Activated CD8-positive, alpha-beta T cell treated with anti-CD3 and anti-CD28 coated beads, Interleukin-2, amount 10 ng/mL, durations not matched to agents 7 days and 5 days (primary cell): Measurements from ENCODE around the gene GRPEL2. TPM values are rescaled to one million over a fixed set of nuclear protein-coding genes. Genes with fewer than 3 reads are reported as not detected.
A peak's percentile ranks its signal among the peaks of the same experiment; 100 is the strongest.

Experiments
- ATAC-seq: fragments of 150-1000 bp; cut with Tn5 transposase; one replicate; pipeline ENCODE4 v1.10.0; 2021; ENCODE audit warnings: moderate library complexity
- CTCF ChIA-PET: fragments of 350-600 bp; sonication (Branson Sonifier 250); formaldehyde crosslinking; loops from one replicate; lab custom pipeline; 2021; ENCODE audit warnings: antibody characterized with exemption; lab: Charles Lee
- POLR2A ChIA-PET: fragments of 350-600 bp; sonication (Branson Sonifier 250); formaldehyde crosslinking; loops from one replicate; lab custom pipeline; 2021; ENCODE audit warnings: antibody characterized with exemption; lab: Charles Lee
- DNase-seq: peaks from one replicate; pipeline ENCODE4 v3.0.0-alpha.2; 2020
- H3K27ac Mint-ChIP-seq: one replicate; pipeline ENCODE4 v1.8.0; 2021; ENCODE audit warnings: mild to moderate bottlenecking, mixed read lengths
- H3K27me3 Mint-ChIP-seq: one replicate; pipeline ENCODE4 v1.8.0; 2021; ENCODE audit warnings: low read depth, mixed read lengths
- H3K36me3 Mint-ChIP-seq: one replicate; pipeline ENCODE4 v1.8.0; 2021; ENCODE audit warnings: low read depth, mixed read lengths
- H3K4me1 Mint-ChIP-seq: one replicate; pipeline ENCODE4 v1.8.0; 2021; ENCODE audit warnings: low read depth, mixed read lengths
- H3K4me3 Mint-ChIP-seq: one replicate; pipeline ENCODE4 v1.8.0; 2021; ENCODE audit warnings: mild to moderate bottlenecking, mixed read lengths
- H3K9me3 Mint-ChIP-seq: one replicate; pipeline ENCODE4 v1.8.0; 2022; ENCODE audit warnings: mixed read lengths; ENCODE audit not compliant: insufficient read depth
- total RNA-seq, 2 experiments: library from RNA; stranded (reverse); gene quantifications; one replicate each; pipeline ENCODE4 v1.2.3, GENCODE V29; 2021

The GRPEL2 gene
- total RNA-seq, 2 experiments from 2014 or later: 29.9 to 30.0 TPM

GRCh38 chr5:149340920-149341319, 4.4 kb upstream of the GRPEL2 start:
- Mint-ChIP-seq H3K27me3 (peaks cover 8% of the 10 kb centered on the region), H3K4me1 (peaks cover 20% of the 10 kb centered on the region), H3K36me3 (peaks cover 6% of the 10 kb centered on the region), H3K27ac (no peak overlapping the region), H3K9me3 (no peaks in the 10 kb centered on the region), H3K4me3 (no peak overlapping the region)
- no peak for ATAC-seq
- CTCF ChIA-PET: interaction anchor here (0.8 to 9.1 kb wide), 10 partner anchors 8 to 31 kb away, joined by 3 to 81 read pairs (median 4); no protein-coding TSS in a partner anchor
- POLR2A ChIA-PET: no interaction called here
- no peak for DNase-seq

- Mint-ChIP-seq H3K9me3 (no peaks in the 10 kb centered on the region), H3K27me3 (peaks cover 8% of the 10 kb centered on the region), H3K4me1 (peaks cover 23% of the 10 kb centered on the region), H3K4me3 (no peak overlapping the region), H3K27ac (no peak overlapping the region), H3K36me3 (peaks cover 12% of the 10 kb centered on the region)
- CTCF ChIA-PET: interaction anchor here (1.1 to 9.1 kb wide), 5 partner anchors 14 to 30 kb away, joined by 4 to 81 read pairs (median 4); no protein-coding TSS in a partner anchor
- POLR2A ChIA-PET: interaction anchor here (1.5 kb wide), 1 partner anchor 16 kb away, joined by 4 read pairs; the partner anchor contains the start of gene PCYOX1L
- no peak for ATAC-seq
- DNase-seq: no peak
These were observed 3.4 kb upstream of the GRPEL2 start for GRCh38 chr5:149341876-149342275.

GRCh38 chr5:149344151-149344550, 1.1 kb upstream of the GRPEL2 start:
- Mint-ChIP-seq H3K27me3 (peaks cover 4% of the 10 kb centered on the region), H3K4me3 (peak overlapping the region; percentile 9), H3K4me1 (peaks cover 46% of the 10 kb centered on the region), H3K9me3 (no peaks in the 10 kb centered on the region), H3K36me3 (peaks cover 35% of the 10 kb centered on the region), H3K27ac (peak overlapping the region; percentile 21)
- DNase-seq (no peak), ATAC-seq (no peak)
- ChIA-PET POLR2A (interaction anchor here (1.0 to 3.8 kb wide), 4 partner anchors 9 to 206 kb away, joined by 3 to 57 read pairs (median 20); partner anchors contain the start of genes CSNK1A1 and PCYOX1L), CTCF (interaction anchor here (0.7 to 9.1 kb wide), 10 partner anchors 9 to 227 kb away, joined by 3 to 81 read pairs (median 7); partner anchors contain the start of genes CSNK1A1 and PCYOX1L)

GRCh38 chr5:149345892-149346222, 558 bp downstream of the GRPEL2 start:
- Mint-ChIP-seq H3K36me3 (peaks cover 52% of the 10 kb centered on the region), H3K4me1 (peaks cover 63% of the 10 kb centered on the region), H3K27ac (peak overlapping the region; percentile 88), H3K27me3 (no peaks in the 10 kb centered on the region), H3K9me3 (no peaks in the 10 kb centered on the region), H3K4me3 (peak overlapping the region; percentile 83)
- CTCF ChIA-PET: interaction anchor here (1.1 to 9.1 kb wide), 7 partner anchors 11 to 98 kb away, joined by 3 to 81 read pairs (median 11); partner anchors contain the start of gene PCYOX1L
- POLR2A ChIA-PET: interaction anchor here (1.3 to 3.8 kb wide), 5 partner anchors 10 to 615 kb away, joined by 4 to 57 read pairs (median 15); partner anchors contain the start of genes CSNK1A1, PCYOX1L and SLC26A2
- ATAC-seq (peak; percentile 8), DNase-seq (no peak)

- peak overlapping the region; percentile 85 for H3K27ac Mint-ChIP-seq
- peaks cover 75% of the 10 kb centered on the region for H3K36me3 Mint-ChIP-seq
- ChIA-PET POLR2A (interaction anchor here (1.2 kb wide), 1 partner anchor 20 kb away, joined by 3 read pairs; no protein-coding TSS in a partner anchor), CTCF (interaction anchor here (1.1 to 9.1 kb wide), 6 partner anchors 8 to 34 kb away, joined by 3 to 81 read pairs (median 4); partner anchors contain the start of gene PCYOX1L)
- no peaks in the 10 kb centered on the region for H3K9me3 Mint-ChIP-seq
- peaks cover 82% of the 10 kb centered on the region for H3K4me1 Mint-ChIP-seq
- H3K27me3 Mint-ChIP-seq: no peaks in the 10 kb centered on the region
- ATAC-seq (peak; percentile 50), DNase-seq (no peak)
- H3K4me3 Mint-ChIP-seq: peak overlapping the region; percentile 83
These were observed 3.2 kb downstream of the GRPEL2 start for GRCh38 chr5:149348518-149348917.

GRCh38 chr5:149349382-149349781, 4.1 kb downstream of the GRPEL2 start:
- ATAC-seq (no peak), DNase-seq (no peak)
- peaks cover 82% of the 10 kb centered on the region for H3K36me3 Mint-ChIP-seq
- POLR2A ChIA-PET: interaction anchor here (1.2 kb wide), 1 partner anchor 19 kb away, joined by 3 read pairs; no protein-coding TSS in a partner anchor
- peak overlapping the region; percentile 83 for H3K4me3 Mint-ChIP-seq
- CTCF ChIA-PET: interaction anchor here (1.0 to 9.1 kb wide), 5 partner anchors 8 to 33 kb away, joined by 3 to 81 read pairs (median 3); partner anchors contain the start of gene PCYOX1L
- H3K9me3 Mint-ChIP-seq: no peaks in the 10 kb centered on the region
- H3K27me3 Mint-ChIP-seq: no peaks in the 10 kb centered on the region
- H3K4me1 Mint-ChIP-seq: peaks cover 82% of the 10 kb centered on the region
- peak overlapping the region; percentile 85 for H3K27ac Mint-ChIP-seq

- ChIA-PET CTCF (interaction anchor here (2.8 to 3.5 kb wide), 2 partner anchors 15 to 19 kb away, joined by 6 to 24 read pairs; no protein-coding TSS in a partner anchor), POLR2A (no interaction called here)
- H3K36me3 Mint-ChIP-seq: peaks cover 86% of the 10 kb centered on the region
- H3K27me3 Mint-ChIP-seq: no peaks in the 10 kb centered on the region
- peak overlapping the region; percentile 27 for H3K27ac Mint-ChIP-seq
- no peak overlapping the region for H3K4me3 Mint-ChIP-seq
- peaks cover 88% of the 10 kb centered on the region for H3K4me1 Mint-ChIP-seq
- DNase-seq (no peak), ATAC-seq (no peak)
- no peaks in the 10 kb centered on the region for H3K9me3 Mint-ChIP-seq
These were observed 6.9 kb downstream of the GRPEL2 start for GRCh38 chr5:149352169-149352568.

- ATAC-seq: no peak
- Mint-ChIP-seq H3K4me3 (no peak overlapping the region), H3K4me1 (peaks cover 82% of the 10 kb centered on the region), H3K27ac (peak overlapping the region; percentile 44), H3K27me3 (no peaks in the 10 kb centered on the region), H3K36me3 (peaks cover 78% of the 10 kb centered on the region), H3K9me3 (no peaks in the 10 kb centered on the region)
- no peak for DNase-seq
- POLR2A ChIA-PET: interaction anchor here (6.0 kb wide), 1 partner anchor 8 kb away, joined by 57 read pairs; the partner anchor contains the start of gene GRPEL2
- CTCF ChIA-PET: interaction anchor here (1.0 to 3.5 kb wide), 4 partner anchors 13 to 97 kb away, joined by 3 to 24 read pairs (median 4); no protein-coding TSS in a partner anchor
These were observed 8.6 kb downstream of the GRPEL2 start for GRCh38 chr5:149353911-149354310.

- ATAC-seq (no peak), DNase-seq (no peak)
- H3K27me3 Mint-ChIP-seq: no peaks in the 10 kb centered on the region
- CTCF ChIA-PET: interaction anchor here (1.2 to 5.4 kb wide), 6 partner anchors 10 to 79 kb away, joined by 3 to 68 read pairs (median 6); partner anchors contain the start of gene GRPEL2
- POLR2A ChIA-PET: interaction anchor here (6.0 kb wide), 1 partner anchor 10 kb away, joined by 57 read pairs; the partner anchor contains the start of gene GRPEL2
- H3K4me1 Mint-ChIP-seq: peaks cover 82% of the 10 kb centered on the region
- H3K36me3 Mint-ChIP-seq: peaks cover 73% of the 10 kb centered on the region
- H3K9me3 Mint-ChIP-seq: no peaks in the 10 kb centered on the region
- no peak overlapping the region for H3K4me3 Mint-ChIP-seq
- H3K27ac Mint-ChIP-seq: peak overlapping the region; percentile 20
These were observed 10.4 kb downstream of the GRPEL2 start for GRCh38 chr5:149355688-149356087.

- Mint-ChIP-seq H3K27me3 (no peaks in the 10 kb centered on the region), H3K4me1 (peaks cover 84% of the 10 kb centered on the region), H3K4me3 (peak overlapping the region; percentile 18), H3K27ac (peak overlapping the region; percentile 20), H3K36me3 (peaks cover 67% of the 10 kb centered on the region), H3K9me3 (no peaks in the 10 kb centered on the region)
- CTCF ChIA-PET: interaction anchor here (1.2 to 5.4 kb wide), 6 partner anchors 11 to 79 kb away, joined by 3 to 68 read pairs (median 6); partner anchors contain the start of gene GRPEL2
- DNase-seq (no peak), ATAC-seq (no peak)
- POLR2A ChIA-PET: interaction anchor here (6.0 kb wide), 1 partner anchor 10 kb away, joined by 57 read pairs; the partner anchor contains the start of gene GRPEL2
These were observed 11.1 kb downstream of the GRPEL2 start for GRCh38 chr5:149356391-149356790.

GRCh38 chr5:149357370-149358293, 12.3 kb downstream of the GRPEL2 start, which contains the start of gene PCYOX1L:
Gene PCYOX1L, plus strand, starts transcription at chr5:149358046. Its CDS starts 23 bp downstream, at chr5:149358069.
- Mint-ChIP-seq H3K9me3 (no peaks in the 10 kb centered on the region), H3K27ac (peak within 1 kb of the TSS; percentile 91), H3K36me3 (peaks cover 55% of the 10 kb centered on the region), H3K4me3 (peak within 1 kb of the TSS; percentile 97), H3K4me1 (peaks cover 74% of the 10 kb centered on the region), H3K27me3 (no peaks in the 10 kb centered on the region)
- DNase-seq (peak; percentile 95), ATAC-seq (peak; percentile 99)
- CTCF ChIA-PET: interaction anchor here (0.8 to 5.4 kb wide), 13 partner anchors 8 to 207 kb away, joined by 3 to 68 read pairs (median 4); partner anchors contain the start of genes CSNK1A1 and GRPEL2
- POLR2A ChIA-PET: interaction anchor here (0.6 to 6.0 kb wide), 6 partner anchors 11 to 195 kb away, joined by 3 to 57 read pairs (median 4); partner anchors contain the start of genes CSNK1A1 and GRPEL2
